GM12873 (cell line): ENCODE data around the gene CPNE6.

Experiments
- TF ChIP-seq, protein P1 (sequence below): IDR thresholded peaks from 2 replicates; pipeline ENCODE4 v1.5.1; 2012; ENCODE audit warnings: low read depth, mild to moderate bottlenecking, moderate library complexity, low read length, control low read depth; ENCODE audit not compliant: insufficient read depth; ENCODE audit errors: missing control alignments

Gene CPNE6

GRCh38 chr14:24115422-24116127 lies 44.2 kb downstream of the CPNE6 start:
- TF ChIP-seq, protein P1, sequence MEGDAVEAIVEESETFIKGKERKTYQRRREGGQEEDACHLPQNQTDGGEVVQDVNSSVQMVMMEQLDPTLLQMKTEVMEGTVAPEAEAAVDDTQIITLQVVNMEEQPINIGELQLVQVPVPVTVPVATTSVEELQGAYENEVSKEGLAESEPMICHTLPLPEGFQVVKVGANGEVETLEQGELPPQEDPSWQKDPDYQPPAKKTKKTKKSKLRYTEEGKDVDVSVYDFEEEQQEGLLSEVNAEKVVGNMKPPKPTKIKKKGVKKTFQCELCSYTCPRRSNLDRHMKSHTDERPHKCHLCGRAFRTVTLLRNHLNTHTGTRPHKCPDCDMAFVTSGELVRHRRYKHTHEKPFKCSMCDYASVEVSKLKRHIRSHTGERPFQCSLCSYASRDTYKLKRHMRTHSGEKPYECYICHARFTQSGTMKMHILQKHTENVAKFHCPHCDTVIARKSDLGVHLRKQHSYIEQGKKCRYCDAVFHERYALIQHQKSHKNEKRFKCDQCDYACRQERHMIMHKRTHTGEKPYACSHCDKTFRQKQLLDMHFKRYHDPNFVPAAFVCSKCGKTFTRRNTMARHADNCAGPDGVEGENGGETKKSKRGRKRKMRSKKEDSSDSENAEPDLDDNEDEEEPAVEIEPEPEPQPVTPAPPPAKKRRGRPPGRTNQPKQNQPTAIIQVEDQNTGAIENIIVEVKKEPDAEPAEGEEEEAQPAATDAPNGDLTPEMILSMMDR = no peak

DNA sequence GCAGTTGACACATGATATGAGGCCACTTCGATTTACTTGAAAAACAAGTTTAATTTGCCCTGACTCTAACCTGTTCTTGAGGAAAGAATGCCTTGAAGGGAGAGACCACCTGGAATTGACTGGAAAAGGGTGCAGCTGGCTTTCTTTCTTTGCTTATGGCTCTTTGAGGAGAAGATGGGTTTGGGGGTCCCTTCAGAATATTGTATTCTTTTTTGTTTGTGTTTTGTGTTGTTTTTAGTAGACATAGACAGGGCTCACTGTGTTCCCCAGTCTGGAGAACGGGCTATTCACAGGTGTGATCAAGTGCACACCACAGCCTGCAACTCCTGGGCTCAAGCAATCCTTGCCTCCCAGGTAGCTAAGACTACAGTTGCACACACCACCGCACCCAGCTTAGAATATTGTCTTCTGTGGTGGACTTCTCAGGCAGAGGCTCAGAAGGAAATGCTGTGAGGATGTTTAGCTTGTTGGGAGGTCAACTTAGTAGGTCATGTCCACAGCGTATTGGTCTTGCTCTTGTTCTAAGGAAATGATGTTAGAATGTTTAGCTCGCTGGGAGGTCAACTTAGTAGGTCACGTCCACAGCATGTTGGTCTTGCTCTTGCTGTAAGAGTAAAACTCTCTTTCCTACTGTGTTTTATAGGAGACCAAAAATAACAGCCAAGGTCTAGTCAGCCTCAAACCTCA lies 44.9 kb downstream of the CPNE6 start:
- TF ChIP-seq, protein P1 = no peak

- TF ChIP-seq, protein P1 = no peak
Observed at GRCh38 chr14:24117179-24117578, 45.8 kb downstream of the CPNE6 start.

GRCh38 chr14:24119691-24120090 lies 48.3 kb downstream of the CPNE6 start:
- TF ChIP-seq, protein P1 = no peak

DNA sequence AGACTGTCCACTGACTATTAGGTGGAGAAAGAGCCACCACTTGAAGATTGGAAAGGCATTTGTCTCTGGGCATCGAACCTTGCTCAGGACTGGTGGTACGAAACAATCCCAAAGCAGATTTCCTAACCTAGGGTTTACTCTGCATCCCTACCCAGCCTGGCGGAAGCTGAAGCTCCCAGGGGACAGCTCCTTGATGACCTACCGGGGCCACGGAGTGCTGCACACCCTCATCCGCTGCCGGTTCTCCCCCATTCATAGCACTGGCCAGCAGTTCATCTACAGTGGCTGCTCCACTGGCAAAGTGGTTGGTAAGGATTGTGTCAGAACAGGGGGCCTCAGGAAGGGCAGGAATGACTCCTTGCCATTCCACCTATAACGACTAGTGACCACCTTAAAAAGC lies 49.8 kb downstream of the CPNE6 start:
- TF ChIP-seq, protein P1 = no peak

DNA sequence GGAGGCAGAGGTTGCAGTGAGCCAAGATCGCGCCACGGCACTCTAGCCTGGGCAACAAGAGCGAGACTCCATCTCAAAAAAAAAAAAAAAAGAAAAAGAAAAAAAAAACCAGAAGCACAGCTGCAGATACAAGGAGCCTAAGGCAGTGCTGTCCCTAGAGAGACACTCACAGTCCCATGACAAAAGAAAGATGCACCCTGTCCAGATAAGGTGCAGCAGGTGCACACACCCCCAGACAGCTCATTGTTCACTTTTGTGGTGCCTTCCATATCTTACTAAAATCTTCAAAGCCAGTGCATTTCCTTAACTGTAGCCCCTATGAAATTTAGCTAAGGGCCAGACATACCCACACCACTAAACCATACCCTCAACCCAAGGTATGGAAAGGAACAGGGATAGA lies 51.1 kb downstream of the CPNE6 start:
- TF ChIP-seq, protein P1 = no peak

DNA sequence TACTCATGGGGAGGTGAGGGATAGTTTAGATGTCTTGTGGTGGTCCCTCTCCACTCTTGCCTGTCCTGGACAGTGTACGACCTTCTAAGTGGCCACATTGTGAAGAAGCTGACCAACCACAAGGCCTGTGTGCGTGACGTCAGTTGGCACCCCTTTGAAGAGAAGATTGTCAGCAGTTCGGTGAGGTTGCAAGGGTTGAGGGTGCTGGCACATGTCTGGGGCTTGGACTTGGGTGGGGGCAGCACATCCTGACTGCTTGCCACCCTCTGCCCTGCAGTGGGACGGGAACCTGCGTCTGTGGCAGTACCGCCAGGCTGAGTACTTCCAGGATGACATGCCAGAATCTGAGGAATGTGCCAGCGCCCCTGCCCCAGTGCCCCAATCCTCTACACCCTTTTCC lies 51.5 kb downstream of the CPNE6 start:
- TF ChIP-seq, protein P1 = no peak
